Dermis lymphatic vessel endothelial cell (primary cell): ENCODE measurements around the gene SYNGR2. TPM values are rescaled to one million over a fixed set of nuclear protein-coding genes. Genes with fewer than 3 reads are reported as not detected.

Experiments used
- total RNA-seq: library from RNA; depleted of rRNA; stranded (reverse); fragments of >200 nt; gene quantifications from 2 replicates; pipeline ENCODE4 v1.2.1, GENCODE V29; 2014

SYNGR2 gene, protein sequence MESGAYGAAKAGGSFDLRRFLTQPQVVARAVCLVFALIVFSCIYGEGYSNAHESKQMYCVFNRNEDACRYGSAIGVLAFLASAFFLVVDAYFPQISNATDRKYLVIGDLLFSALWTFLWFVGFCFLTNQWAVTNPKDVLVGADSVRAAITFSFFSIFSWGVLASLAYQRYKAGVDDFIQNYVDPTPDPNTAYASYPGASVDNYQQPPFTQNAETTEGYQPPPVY
- 28.9 and 42.4 TPM in 2 replicates for total RNA-seq

DNA sequence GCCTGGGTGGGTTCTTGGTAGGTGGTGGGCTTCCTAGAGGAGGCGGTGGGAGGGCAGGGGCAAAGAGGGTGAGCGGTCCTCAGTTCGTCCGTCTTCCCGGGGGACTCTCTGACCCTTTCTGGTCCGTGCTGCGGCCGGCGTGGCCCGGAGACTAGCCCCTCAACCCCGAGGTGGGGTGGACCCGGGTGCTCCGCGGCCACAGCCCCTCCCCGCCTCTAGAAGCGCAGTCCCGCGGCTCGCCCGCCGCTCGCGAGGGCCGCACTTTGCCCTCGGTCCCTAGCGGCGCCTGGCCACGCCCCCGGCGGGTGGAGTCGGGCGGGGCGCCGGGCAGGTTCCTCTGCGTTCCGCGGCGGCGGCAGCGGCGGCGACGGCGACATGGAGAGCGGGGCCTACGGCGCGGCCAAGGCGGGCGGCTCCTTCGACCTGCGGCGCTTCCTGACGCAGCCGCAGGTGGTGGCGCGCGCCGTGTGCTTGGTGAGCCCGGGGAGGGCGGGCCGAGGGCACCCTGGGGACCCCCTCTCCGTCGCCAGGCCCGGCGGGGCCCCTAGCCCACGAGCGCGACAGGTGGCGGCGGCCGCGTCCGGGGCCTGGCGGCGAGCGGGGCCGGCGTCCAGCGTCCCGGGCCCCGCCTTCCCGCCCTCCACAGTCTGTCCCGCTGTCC lies at the start of gene SYNGR2:
TSS of gene SYNGR2 (plus strand) at position 340 of the 661 bp plus-strand sequence. CDS start at position 376, 36 bp downstream.

DNA sequence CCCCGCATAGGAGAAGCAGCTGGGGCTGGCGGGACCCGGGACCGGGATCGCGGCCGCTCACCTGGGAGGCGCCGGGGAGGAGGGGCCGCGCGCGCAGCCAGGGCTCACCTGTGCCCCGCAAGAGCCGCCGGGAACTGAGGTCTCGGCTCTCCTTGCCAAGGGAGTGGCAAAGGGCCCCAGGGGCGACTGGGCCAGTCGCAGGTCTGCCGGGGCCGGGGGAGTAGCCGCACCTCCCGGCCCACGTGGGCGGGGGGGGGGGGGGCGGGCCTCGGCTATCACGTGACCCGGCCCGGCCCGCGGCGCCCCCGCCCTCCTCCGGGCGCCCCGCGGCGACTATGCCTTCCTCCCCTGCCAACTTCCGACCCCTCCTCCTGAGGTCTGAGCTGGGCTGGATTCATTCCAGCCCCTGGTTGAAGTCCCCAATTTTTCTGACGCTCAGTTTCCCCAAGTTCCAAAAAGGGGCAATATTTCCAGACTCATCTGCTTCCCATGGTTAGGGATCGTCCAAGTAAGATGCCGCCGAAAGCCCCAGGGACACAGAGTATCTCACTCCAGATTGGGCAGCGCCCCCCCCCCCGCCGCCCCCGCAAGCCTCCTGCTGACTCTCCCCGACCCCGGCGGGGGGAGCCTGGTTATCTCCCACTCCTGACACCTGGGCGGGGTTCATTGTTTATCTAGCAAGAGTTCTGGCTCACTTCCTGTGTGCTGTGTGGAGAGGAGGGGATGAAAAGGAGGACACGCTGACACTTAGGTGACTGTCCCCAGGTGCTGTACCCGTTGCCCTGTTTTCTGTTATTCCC lies 39.6 kb upstream of the SYNGR2 start, which contains the start of gene TMC6:
TSS of gene TMC6 (minus strand) at position 205 of the 800 bp plus-strand sequence. CDS start 1,923 bp downstream, outside the sequence.

DNA sequence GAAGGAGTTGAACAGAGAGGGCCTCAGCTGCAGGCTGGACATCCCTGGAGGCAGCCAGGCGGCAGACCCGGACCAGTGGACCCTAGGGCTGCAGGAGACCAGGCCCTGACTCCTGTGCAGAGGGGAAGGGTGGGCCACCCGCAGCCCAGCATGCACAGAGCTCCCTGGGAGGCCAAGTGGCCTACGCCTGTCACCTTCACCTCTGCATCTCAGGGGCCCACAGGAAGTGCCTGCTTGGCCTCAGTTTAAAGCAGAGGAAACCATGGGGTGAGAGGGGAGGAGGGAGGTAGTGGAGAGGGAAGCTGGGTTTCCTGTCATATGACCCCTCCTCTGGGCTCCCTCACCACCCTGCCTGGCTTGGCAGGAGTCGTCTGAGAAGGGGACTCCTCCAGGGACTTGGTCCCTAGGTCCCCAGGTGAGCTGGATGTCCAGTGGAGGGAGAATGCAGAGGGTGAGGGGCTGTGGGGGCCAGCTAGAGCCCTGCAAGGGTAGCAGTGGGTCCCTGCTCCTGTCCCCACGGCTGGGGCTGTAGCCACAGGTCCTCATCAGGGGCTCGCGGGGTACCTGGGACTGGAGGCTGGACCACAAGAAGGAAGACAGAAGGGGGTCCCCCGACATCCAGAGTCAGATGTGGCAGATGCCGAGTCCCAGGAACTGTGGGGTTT lies 37.8 kb upstream of the SYNGR2 start, which contains the start of gene TMC8:
TSS of gene TMC8 (plus strand) at position 335 of the 665 bp plus-strand sequence. CDS start 818 bp downstream, outside the sequence.

DNA sequence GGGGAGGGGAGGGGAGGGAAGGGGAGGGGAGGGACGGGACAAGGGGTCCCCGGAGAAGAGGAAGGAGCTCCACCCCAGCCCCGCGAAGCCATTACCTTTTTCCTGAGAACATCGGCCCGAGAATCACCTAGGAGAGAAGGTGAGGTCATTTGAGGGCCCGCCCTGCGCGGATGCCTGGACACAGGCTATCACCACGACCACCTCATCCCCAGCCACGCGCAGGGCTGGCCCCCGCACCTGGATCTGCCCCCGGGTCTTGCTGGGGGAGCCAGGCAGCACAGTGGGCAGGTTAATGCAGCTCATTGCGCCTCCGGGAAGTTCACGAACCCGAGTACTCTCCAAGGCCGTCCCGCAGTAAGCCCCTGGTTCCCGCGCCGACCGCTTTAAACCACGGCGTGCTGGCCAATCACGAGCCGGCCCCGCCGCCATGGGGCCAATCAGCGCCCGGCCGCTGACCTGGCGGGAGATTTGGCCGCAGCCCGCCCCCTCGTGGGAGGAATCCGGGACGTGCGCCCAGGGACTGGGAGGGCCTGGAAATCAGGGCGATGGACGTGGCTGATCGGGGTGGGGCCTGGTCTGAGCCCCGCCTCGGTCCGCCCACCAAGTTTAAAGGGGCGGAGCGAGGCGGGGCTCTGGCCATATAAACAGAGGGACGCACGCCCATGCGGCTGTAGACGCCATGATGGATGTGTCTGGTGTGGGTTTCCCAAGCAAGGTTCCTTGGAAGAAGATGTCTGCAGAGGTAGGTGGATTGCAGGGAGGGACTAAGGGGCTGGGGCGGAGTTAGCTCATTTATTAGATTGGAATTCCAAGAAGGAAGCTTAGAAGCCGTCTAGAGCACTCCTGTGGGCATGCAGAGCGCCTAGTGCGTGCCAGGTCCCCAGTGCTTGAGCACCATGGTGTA lies 18.6 kb downstream of the SYNGR2 start, which contains the start of the genes AFMID and TK1:
TSS of gene AFMID (plus strand) at position 671 of the 904 bp plus-strand sequence. CDS start at position 680, 9 bp downstream.
TSS of gene TK1 (minus strand) at position 361 of the 904 bp plus-strand sequence. CDS start at position 303, 58 bp downstream.

DNA sequence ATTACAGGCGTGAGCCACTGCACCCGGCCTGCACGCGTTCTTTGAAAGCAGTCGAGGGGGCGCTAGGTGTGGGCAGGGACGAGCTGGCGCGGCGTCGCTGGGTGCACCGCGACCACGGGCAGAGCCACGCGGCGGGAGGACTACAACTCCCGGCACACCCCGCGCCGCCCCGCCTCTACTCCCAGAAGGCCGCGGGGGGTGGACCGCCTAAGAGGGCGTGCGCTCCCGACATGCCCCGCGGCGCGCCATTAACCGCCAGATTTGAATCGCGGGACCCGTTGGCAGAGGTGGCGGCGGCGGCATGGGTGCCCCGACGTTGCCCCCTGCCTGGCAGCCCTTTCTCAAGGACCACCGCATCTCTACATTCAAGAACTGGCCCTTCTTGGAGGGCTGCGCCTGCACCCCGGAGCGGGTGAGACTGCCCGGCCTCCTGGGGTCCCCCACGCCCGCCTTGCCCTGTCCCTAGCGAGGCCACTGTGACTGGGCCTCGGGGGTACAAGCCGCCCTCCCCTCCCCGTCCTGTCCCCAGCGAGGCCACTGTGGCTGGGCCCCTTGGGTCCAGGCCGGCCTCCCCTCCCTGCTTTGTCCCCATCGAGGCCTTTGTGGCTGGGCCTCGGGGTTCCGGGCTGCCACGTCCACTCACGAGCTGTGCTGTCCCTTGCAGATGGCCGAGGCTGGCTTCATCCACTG lies 45.8 kb downstream of the SYNGR2 start, which contains the start of gene BIRC5:
TSS of gene BIRC5 (plus strand) at position 238 of the 690 bp plus-strand sequence. CDS start at position 302, 64 bp downstream.

Other genes with a start within 250 kb of the SYNGR2 start
- gene TNRC6C, start 209.9 kb upstream of the SYNGR2 start, total RNA-seq, result 8.6 and 9.5 TPM in 2 replicates
- gene TMC6, start 39.8 kb upstream of the SYNGR2 start, total RNA-seq, result 33.3 and 41.2 TPM in 2 replicates
- 0.17 and 0.33 TPM in 2 replicates for gene TMC8, start 37.8 kb upstream of the SYNGR2 start, total RNA-seq
- gene C17orf99, start 22.2 kb upstream of the SYNGR2 start, total RNA-seq, result not detected in 2 replicates
- 33.1 and 35.9 TPM in 2 replicates for gene TK1, start 18.5 kb downstream of the SYNGR2 start, total RNA-seq
- gene AFMID, start 18.8 kb downstream of the SYNGR2 start, total RNA-seq, result 75.9 and 153 TPM in 2 replicates
- 14.4 and 15.0 TPM in 2 replicates for gene BIRC5, start 45.7 kb downstream of the SYNGR2 start, total RNA-seq
- 0.09 and 2.2 TPM in 2 replicates for gene TMEM235, start 63.0 kb downstream of the SYNGR2 start, total RNA-seq
- gene SOCS3, start 191.5 kb downstream of the SYNGR2 start, total RNA-seq, result 67.0 and 105 TPM in 2 replicates
- 27.6 and 29.3 TPM in 2 replicates for gene PGS1, start 210.1 kb downstream of the SYNGR2 start, total RNA-seq